Measurements from ENCODE around the gene PTPRN2.

GRCh38 chr7:157692460-157693011 is 895.1 kb downstream of the PTPRN2 start:
- TF ChIP-seq, protein P1, sequence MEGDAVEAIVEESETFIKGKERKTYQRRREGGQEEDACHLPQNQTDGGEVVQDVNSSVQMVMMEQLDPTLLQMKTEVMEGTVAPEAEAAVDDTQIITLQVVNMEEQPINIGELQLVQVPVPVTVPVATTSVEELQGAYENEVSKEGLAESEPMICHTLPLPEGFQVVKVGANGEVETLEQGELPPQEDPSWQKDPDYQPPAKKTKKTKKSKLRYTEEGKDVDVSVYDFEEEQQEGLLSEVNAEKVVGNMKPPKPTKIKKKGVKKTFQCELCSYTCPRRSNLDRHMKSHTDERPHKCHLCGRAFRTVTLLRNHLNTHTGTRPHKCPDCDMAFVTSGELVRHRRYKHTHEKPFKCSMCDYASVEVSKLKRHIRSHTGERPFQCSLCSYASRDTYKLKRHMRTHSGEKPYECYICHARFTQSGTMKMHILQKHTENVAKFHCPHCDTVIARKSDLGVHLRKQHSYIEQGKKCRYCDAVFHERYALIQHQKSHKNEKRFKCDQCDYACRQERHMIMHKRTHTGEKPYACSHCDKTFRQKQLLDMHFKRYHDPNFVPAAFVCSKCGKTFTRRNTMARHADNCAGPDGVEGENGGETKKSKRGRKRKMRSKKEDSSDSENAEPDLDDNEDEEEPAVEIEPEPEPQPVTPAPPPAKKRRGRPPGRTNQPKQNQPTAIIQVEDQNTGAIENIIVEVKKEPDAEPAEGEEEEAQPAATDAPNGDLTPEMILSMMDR (IDR thresholded peaks at IDR 0.05), result no peak
- TF ChIP-seq POLR2AphosphoS5 (IDR thresholded peaks at IDR 0.05), result no peak
